Measurements from ENCODE around the gene TOX2. TPM values are rescaled to one million over a fixed set of nuclear protein-coding genes. Genes with fewer than 3 reads are reported as not detected.

The TOX2 gene
- total and polyA plus RNA-seq, 5 donors from 2014 or later: 2.0 to 9.2 (median 3.4) TPM

DNA sequence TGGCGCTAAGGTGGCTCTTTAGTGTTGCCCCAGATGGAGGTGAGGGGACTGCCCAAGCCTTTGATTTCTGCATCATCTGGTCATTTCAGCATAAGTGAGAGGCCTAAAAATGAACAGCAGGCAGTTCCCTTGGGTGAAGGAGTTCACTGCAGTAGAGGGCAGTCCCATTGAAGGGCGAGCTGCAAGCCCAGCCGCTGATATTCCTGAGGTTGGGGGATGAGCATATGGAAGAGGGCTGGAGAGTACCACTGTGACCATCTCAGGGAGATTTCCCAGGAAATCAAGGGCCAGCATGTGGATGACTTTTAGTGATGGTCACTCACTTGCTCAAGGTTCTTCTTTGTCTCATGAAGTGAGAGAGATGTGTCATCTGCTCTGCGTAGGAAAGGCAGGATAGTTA lies 9.3 kb downstream of the TOX2 start:
- no peak for ATAC-seq (ENCODE audit: low read depth in 2 of 2)
- peak overlapping the region in 1 of 3 donors; percentile 50 for H3K27ac Mint-ChIP-seq
- peaks cover 9 to 73% (median 48%) of the 10 kb centered on the region in 4 donors for H3K4me1 Mint-ChIP-seq
- DNase-seq: no peak
- no peaks in the 10 kb centered on the region for H3K27me3 ChIP-seq (ENCODE audit: control insufficient read depth, insufficient read depth, low read length)
- H3K4me3 ChIP-seq (ENCODE audit: low read depth, low read length): no peak overlapping the region
- peak overlapping the region in 2 of 4 donors; percentile 15 to 73 for H3K4me3 Mint-ChIP-seq
- no peak overlapping the region for H3K27ac ChIP-seq (ENCODE audit: insufficient read depth, low read length, poor library complexity, severe bottlenecking)
- H3K9me3 ChIP-seq (ENCODE audit: control insufficient read depth in 2 of 2, low read length in 2 of 2): no peaks in the 10 kb centered on the region
- H3K36me3 ChIP-seq (ENCODE audit: control insufficient read depth, insufficient read depth, low read length): no peaks in the 10 kb centered on the region
- H3K4me1 ChIP-seq (ENCODE audit: control insufficient read depth, insufficient read depth, low read length, poor library complexity, severe bottlenecking): peaks cover 46% of the 10 kb centered on the region
- H3K27me3 Mint-ChIP-seq: no peaks in the 10 kb centered on the region
- H3K36me3 Mint-ChIP-seq: peaks cover 3% of the 10 kb centered on the region
- no peaks in the 10 kb centered on the region for H3K9me3 Mint-ChIP-seq

GRCh38 chr20:43925215-43925614 lies 10.6 kb downstream of the TOX2 start:
- no peaks in the 10 kb centered on the region for H3K9me3 Mint-ChIP-seq
- peaks cover 46% of the 10 kb centered on the region for H3K4me1 ChIP-seq (ENCODE audit: control insufficient read depth, insufficient read depth, low read length, poor library complexity, severe bottlenecking)
- H3K4me3 Mint-ChIP-seq: peak overlapping the region in 3 of 4 donors; percentile 55 to 72 (median 59)
- H3K27me3 Mint-ChIP-seq: no peaks in the 10 kb centered on the region
- H3K9me3 ChIP-seq (ENCODE audit: control insufficient read depth in 2 of 2, low read length in 2 of 2): no peaks in the 10 kb centered on the region
- peaks cover 9 to 78% (median 49%) of the 10 kb centered on the region in 4 donors for H3K4me1 Mint-ChIP-seq
- no peaks in the 10 kb centered on the region for H3K27me3 ChIP-seq (ENCODE audit: control insufficient read depth, insufficient read depth, low read length)
- no peak overlapping the region for H3K27ac ChIP-seq (ENCODE audit: insufficient read depth, low read length, poor library complexity, severe bottlenecking)
- peak; percentile 50 to 64 for ATAC-seq (ENCODE audit: low read depth in 2 of 2)
- peak in 2 of 3 donors; percentile 15 to 56 for DNase-seq
- H3K4me3 ChIP-seq (ENCODE audit: low read depth, low read length): peak overlapping the region; percentile 18
- no peaks in the 10 kb centered on the region for H3K36me3 ChIP-seq (ENCODE audit: control insufficient read depth, insufficient read depth, low read length)
- peak overlapping the region; percentile 39 to 84 (median 50) for H3K27ac Mint-ChIP-seq
- peaks cover 3% of the 10 kb centered on the region for H3K36me3 Mint-ChIP-seq

DNA sequence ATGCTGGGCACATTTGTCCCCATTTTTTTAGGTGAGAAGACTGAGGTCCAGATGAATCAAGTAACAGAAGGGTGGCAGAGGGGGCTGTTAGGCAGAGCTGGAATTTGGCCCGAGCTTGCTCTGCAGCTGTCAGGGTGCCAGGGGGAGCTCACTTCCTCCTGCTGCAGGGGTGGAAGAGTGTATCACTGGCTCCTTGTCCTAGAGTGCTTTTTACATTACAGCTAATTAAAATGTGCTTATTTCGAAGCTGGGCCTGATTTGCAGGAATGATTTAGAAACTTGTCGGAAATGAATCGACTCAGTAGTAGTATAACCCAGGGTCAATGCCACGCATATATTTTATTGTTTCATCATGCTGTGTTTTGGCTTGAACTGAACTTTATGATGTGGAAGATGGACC lies 11.1 kb downstream of the TOX2 start:
- Mint-ChIP-seq H3K4me3 (peak overlapping the region; percentile 55 to 72 (median 60)), H3K4me1 (peaks cover 9 to 77% (median 48%) of the 10 kb centered on the region in 4 donors), H3K9me3 (no peaks in the 10 kb centered on the region), H3K27ac (peak overlapping the region; percentile 27 to 84 (median 50)), H3K36me3 (peaks cover 3% of the 10 kb centered on the region), H3K27me3 (no peaks in the 10 kb centered on the region)
- Histone ChIP-seq H3K4me3 (ENCODE audit: low read depth, low read length) (peak overlapping the region; percentile 20), H3K36me3 (ENCODE audit: control insufficient read depth, insufficient read depth, low read length) (no peaks in the 10 kb centered on the region), H3K4me1 (ENCODE audit: control insufficient read depth, insufficient read depth, low read length, poor library complexity, severe bottlenecking) (peaks cover 46% of the 10 kb centered on the region), H3K27me3 (ENCODE audit: control insufficient read depth, insufficient read depth, low read length) (no peaks in the 10 kb centered on the region), H3K9me3 (ENCODE audit: control insufficient read depth in 2 of 2, low read length in 2 of 2) (no peaks in the 10 kb centered on the region), H3K27ac (ENCODE audit: insufficient read depth, low read length, poor library complexity, severe bottlenecking) (no peak overlapping the region)
- ATAC-seq (ENCODE audit: low read depth in 2 of 2): no peak
- no peak for DNase-seq

- peak overlapping the region; percentile 20 for H3K4me3 ChIP-seq (ENCODE audit: low read depth, low read length)
Measured at GRCh38 chr20:43926287-43927050, 11.8 kb downstream of the TOX2 start.

DNA sequence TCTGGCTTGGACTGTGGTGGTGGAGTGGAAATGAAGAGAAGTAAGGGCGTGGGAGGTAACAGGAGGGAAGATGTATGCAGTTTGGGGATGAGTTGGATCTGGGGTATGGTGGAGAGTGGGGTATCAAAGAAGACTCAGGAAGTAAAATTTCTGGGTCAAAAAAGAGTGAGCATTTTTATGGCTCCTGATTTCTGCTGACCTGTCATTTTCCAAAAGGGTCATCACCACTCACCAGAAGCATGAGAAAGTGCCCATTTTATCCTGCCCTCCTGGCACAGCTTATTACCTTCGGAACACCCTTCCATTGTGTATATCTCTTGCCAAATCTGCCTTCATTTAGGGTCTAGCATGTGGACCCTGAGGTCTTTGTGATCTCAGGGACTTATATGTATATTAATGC lies 17.3 kb downstream of the TOX2 start:
- Mint-ChIP-seq H3K4me1 (peaks cover 0 to 35% (median 12%) of the 10 kb centered on the region in 4 donors), H3K9me3 (peaks cover 0 to 2% (median 0%) of the 10 kb centered on the region in 7 donors), H3K4me3 (no peak overlapping the region), H3K27ac (no peak overlapping the region), H3K27me3 (no peaks in the 10 kb centered on the region), H3K36me3 (no peaks in the 10 kb centered on the region)
- H3K4me3 ChIP-seq (ENCODE audit: low read depth, low read length): no peak overlapping the region
- no peaks in the 10 kb centered on the region for H3K27me3 ChIP-seq (ENCODE audit: control insufficient read depth, insufficient read depth, low read length)
- DNase-seq (no peak), ATAC-seq (ENCODE audit: low read depth in 2 of 2) (no peak)
- H3K27ac ChIP-seq (ENCODE audit: insufficient read depth, low read length, poor library complexity, severe bottlenecking): no peak overlapping the region
- no peaks in the 10 kb centered on the region for H3K36me3 ChIP-seq (ENCODE audit: control insufficient read depth, insufficient read depth, low read length)
- no peaks in the 10 kb centered on the region for H3K4me1 ChIP-seq (ENCODE audit: control insufficient read depth, insufficient read depth, low read length, poor library complexity, severe bottlenecking)
- no peaks in the 10 kb centered on the region for H3K9me3 ChIP-seq (ENCODE audit: control insufficient read depth in 2 of 2, low read length in 2 of 2)

More at GRCh38 chr20:43926287-43927050, 11.8 kb downstream of the TOX2 start:
- no peaks in the 10 kb centered on the region for H3K9me3 ChIP-seq (ENCODE audit: control insufficient read depth in 2 of 2, low read length in 2 of 2)
- ATAC-seq (ENCODE audit: low read depth in 2 of 2): no peak
- H3K4me3 Mint-ChIP-seq: peak overlapping the region in 3 of 4 donors; percentile 30 to 72 (median 59)
- no peak overlapping the region for H3K27ac ChIP-seq (ENCODE audit: insufficient read depth, low read length, poor library complexity, severe bottlenecking)
- H3K4me1 Mint-ChIP-seq: peaks cover 9 to 72% (median 46%) of the 10 kb centered on the region in 4 donors
- H3K36me3 Mint-ChIP-seq: peaks cover 3% of the 10 kb centered on the region
- peak overlapping the region in 1 of 3 donors; percentile 27 for H3K27ac Mint-ChIP-seq
- H3K27me3 Mint-ChIP-seq: no peaks in the 10 kb centered on the region
- H3K36me3 ChIP-seq (ENCODE audit: control insufficient read depth, insufficient read depth, low read length): no peaks in the 10 kb centered on the region
- no peaks in the 10 kb centered on the region for H3K9me3 Mint-ChIP-seq
- H3K4me1 ChIP-seq (ENCODE audit: control insufficient read depth, insufficient read depth, low read length, poor library complexity, severe bottlenecking): peaks cover 46% of the 10 kb centered on the region
- DNase-seq: no peak
- H3K27me3 ChIP-seq (ENCODE audit: control insufficient read depth, insufficient read depth, low read length): no peaks in the 10 kb centered on the region

DNA sequence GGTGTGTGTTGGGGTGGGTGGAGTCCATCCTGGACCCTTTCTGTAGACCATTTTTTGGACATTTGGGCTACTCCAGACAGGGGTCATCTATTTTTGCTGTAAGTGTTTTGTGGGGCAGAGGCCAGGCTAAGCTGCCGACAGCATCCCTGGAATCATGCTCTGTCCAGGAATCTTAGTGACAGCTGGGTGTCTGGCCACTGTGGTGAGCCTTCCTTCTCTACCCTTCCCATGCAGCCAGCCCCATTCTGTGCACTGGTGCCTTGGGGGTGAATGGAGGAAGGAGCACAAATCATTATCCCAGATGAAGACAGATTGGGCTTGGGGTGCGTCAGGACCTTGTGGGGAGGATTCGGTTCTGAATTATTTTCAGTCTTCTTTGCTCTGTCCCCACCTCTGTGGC lies 20.2 kb downstream of the TOX2 start:
- H3K27me3 ChIP-seq (ENCODE audit: control insufficient read depth, insufficient read depth, low read length): no peaks in the 10 kb centered on the region
- DNase-seq: no peak
- H3K27me3 Mint-ChIP-seq: no peaks in the 10 kb centered on the region
- H3K4me3 Mint-ChIP-seq: no peak overlapping the region
- H3K36me3 ChIP-seq (ENCODE audit: control insufficient read depth, insufficient read depth, low read length): no peaks in the 10 kb centered on the region
- peaks cover 0 to 32% (median 22%) of the 10 kb centered on the region in 4 donors for H3K4me1 Mint-ChIP-seq
- H3K4me1 ChIP-seq (ENCODE audit: control insufficient read depth, insufficient read depth, low read length, poor library complexity, severe bottlenecking): peaks cover 12% of the 10 kb centered on the region
- H3K27ac Mint-ChIP-seq: no peak overlapping the region
- peaks cover 0 to 2% (median 0%) of the 10 kb centered on the region in 7 donors for H3K9me3 Mint-ChIP-seq
- H3K27ac ChIP-seq (ENCODE audit: insufficient read depth, low read length, poor library complexity, severe bottlenecking): no peak overlapping the region
- H3K36me3 Mint-ChIP-seq: no peaks in the 10 kb centered on the region
- no peak for ATAC-seq (ENCODE audit: low read depth in 2 of 2)
- no peaks in the 10 kb centered on the region for H3K9me3 ChIP-seq (ENCODE audit: control insufficient read depth in 2 of 2, low read length in 2 of 2)
- H3K4me3 ChIP-seq (ENCODE audit: low read depth, low read length): no peak overlapping the region

GRCh38 chr20:43936104-43936770 lies 21.6 kb downstream of the TOX2 start:
- no peaks in the 10 kb centered on the region for H3K9me3 ChIP-seq (ENCODE audit: control insufficient read depth in 2 of 2, low read length in 2 of 2)
- Mint-ChIP-seq H3K9me3 (peaks cover 0 to 2% (median 0%) of the 10 kb centered on the region in 7 donors), H3K36me3 (no peaks in the 10 kb centered on the region), H3K4me3 (no peak overlapping the region), H3K27me3 (no peaks in the 10 kb centered on the region), H3K4me1 (peaks cover 4 to 45% (median 27%) of the 10 kb centered on the region in 4 donors), H3K27ac (peak overlapping the region in 1 of 3 donors; percentile 22)
- H3K4me1 ChIP-seq (ENCODE audit: control insufficient read depth, insufficient read depth, low read length, poor library complexity, severe bottlenecking): peaks cover 24% of the 10 kb centered on the region
- DNase-seq: no peak
- no peaks in the 10 kb centered on the region for H3K27me3 ChIP-seq (ENCODE audit: control insufficient read depth, insufficient read depth, low read length)
- no peaks in the 10 kb centered on the region for H3K36me3 ChIP-seq (ENCODE audit: control insufficient read depth, insufficient read depth, low read length)
- H3K4me3 ChIP-seq (ENCODE audit: low read depth, low read length): no peak overlapping the region
- no peak overlapping the region for H3K27ac ChIP-seq (ENCODE audit: insufficient read depth, low read length, poor library complexity, severe bottlenecking)
- ATAC-seq (ENCODE audit: low read depth in 2 of 2): no peak
